Right atrium auricular region (tissue), 2 donors: ENCODE results near the gene TOM1L2. TPM values are rescaled to one million over a fixed set of nuclear protein-coding genes. Genes with fewer than 3 reads are reported as not detected.

Experiments
- DNase-seq: peaks from one replicate; pipeline ENCODE4 v3.0.0-alpha.2; 2019; ENCODE audit warnings: low spot score
- H3K27ac ChIP-seq, 2 donors: fragments of 200-600 bp; sonication (generic); 1 replicate in 1 of 2; 2 replicates in 1 of 2; pipeline ENCODE4 v1.5.1; 2016 to 2019
- H3K27me3 ChIP-seq, 2 donors: fragments of 200-600 bp; sonication (generic); one replicate each; pipeline versions ENCODE4 v1.5.1 to v1.6.0; 2017 to 2019
- H3K36me3 ChIP-seq: fragments of 200-600 bp; sonication (generic); one replicate; pipeline ENCODE4 v1.5.1; 2016
- H3K4me1 ChIP-seq, 2 donors: fragments of 200-600 bp; sonication (generic); one replicate each; pipeline versions ENCODE4 v1.5.1 to v1.6.0; 2017 to 2019
- H3K4me3 ChIP-seq, 2 donors: fragments of 200-600 bp; sonication (generic); 1 replicate in 1 of 2; 2 replicates in 1 of 2; pipeline ENCODE4 v1.5.1; 2017 to 2019; ENCODE audit warnings: mild to moderate bottlenecking in 1 of 2, moderate library complexity in 1 of 2
- H3K9me3 ChIP-seq, 2 donors: fragments of 200-600 bp; sonication (generic); one replicate each; pipeline ENCODE4 v1.5.1; 2019
- total RNA-seq, 2 donors: library from RNA; depleted of rRNA; stranded (reverse); fragments of >200 nt; gene quantifications; one replicate each; pipeline ENCODE4 v1.1.0, GENCODE V29; 2016
- TF ChIP-seq, protein P1 (sequence below), 2 donors: fragments of 200-600 bp; sonication (generic); IDR thresholded peaks; one replicate each; pipeline ENCODE4 v1.5.1; 2019; ENCODE audit warnings: antibody characterized with exemption in 2 of 2

Gene TOM1L2
- total RNA-seq, 2 donors from 2014 or later = 186 to 347 TPM

GRCh38 chr17:17814162-17815061 lies 157.8 kb downstream of the TOM1L2 start:
- Histone ChIP-seq H3K27ac (peak overlapping the region; percentile 68 to 70), H3K9me3 (no peaks in the 10 kb centered on the region), H3K27me3 (no peaks in the 10 kb centered on the region), H3K4me3 (no peak overlapping the region), H3K36me3 (peaks cover 49% of the 10 kb centered on the region), H3K4me1 (peaks cover 0 to 72% of the 10 kb centered on the region in 2 donors)
- TF ChIP-seq, protein P1, sequence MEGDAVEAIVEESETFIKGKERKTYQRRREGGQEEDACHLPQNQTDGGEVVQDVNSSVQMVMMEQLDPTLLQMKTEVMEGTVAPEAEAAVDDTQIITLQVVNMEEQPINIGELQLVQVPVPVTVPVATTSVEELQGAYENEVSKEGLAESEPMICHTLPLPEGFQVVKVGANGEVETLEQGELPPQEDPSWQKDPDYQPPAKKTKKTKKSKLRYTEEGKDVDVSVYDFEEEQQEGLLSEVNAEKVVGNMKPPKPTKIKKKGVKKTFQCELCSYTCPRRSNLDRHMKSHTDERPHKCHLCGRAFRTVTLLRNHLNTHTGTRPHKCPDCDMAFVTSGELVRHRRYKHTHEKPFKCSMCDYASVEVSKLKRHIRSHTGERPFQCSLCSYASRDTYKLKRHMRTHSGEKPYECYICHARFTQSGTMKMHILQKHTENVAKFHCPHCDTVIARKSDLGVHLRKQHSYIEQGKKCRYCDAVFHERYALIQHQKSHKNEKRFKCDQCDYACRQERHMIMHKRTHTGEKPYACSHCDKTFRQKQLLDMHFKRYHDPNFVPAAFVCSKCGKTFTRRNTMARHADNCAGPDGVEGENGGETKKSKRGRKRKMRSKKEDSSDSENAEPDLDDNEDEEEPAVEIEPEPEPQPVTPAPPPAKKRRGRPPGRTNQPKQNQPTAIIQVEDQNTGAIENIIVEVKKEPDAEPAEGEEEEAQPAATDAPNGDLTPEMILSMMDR (IDR thresholded peaks at IDR 0.05) = no peak
- no peak for DNase-seq

DNA sequence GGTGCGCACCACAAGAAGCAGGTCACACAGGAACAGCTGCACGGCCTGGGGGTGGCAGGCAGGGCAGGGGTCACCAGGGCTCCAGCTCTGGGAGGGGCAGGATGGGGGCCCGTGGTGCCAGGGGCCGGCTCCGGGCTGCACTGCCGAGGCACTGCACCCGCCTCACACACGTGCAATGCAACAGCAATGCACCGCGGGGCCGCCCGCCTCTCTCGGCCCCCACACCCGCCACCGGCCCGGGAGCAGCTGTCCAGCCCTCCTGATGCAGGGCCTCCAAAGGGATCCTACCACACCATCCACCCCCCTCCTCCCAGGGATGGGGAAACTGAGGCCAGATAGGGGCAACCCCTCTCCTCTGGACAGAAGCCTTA lies 158.5 kb downstream of the TOM1L2 start:
- no peak for DNase-seq
- TF ChIP-seq, protein P1 (IDR thresholded peaks at IDR 0.05) = no peak
- Histone ChIP-seq H3K36me3 (peaks cover 42% of the 10 kb centered on the region), H3K4me3 (no peak overlapping the region), H3K27me3 (no peaks in the 10 kb centered on the region), H3K4me1 (peaks cover 0 to 75% of the 10 kb centered on the region in 2 donors), H3K9me3 (no peaks in the 10 kb centered on the region), H3K27ac (peak overlapping the region in 1 of 2 donors; percentile 70)

DNA sequence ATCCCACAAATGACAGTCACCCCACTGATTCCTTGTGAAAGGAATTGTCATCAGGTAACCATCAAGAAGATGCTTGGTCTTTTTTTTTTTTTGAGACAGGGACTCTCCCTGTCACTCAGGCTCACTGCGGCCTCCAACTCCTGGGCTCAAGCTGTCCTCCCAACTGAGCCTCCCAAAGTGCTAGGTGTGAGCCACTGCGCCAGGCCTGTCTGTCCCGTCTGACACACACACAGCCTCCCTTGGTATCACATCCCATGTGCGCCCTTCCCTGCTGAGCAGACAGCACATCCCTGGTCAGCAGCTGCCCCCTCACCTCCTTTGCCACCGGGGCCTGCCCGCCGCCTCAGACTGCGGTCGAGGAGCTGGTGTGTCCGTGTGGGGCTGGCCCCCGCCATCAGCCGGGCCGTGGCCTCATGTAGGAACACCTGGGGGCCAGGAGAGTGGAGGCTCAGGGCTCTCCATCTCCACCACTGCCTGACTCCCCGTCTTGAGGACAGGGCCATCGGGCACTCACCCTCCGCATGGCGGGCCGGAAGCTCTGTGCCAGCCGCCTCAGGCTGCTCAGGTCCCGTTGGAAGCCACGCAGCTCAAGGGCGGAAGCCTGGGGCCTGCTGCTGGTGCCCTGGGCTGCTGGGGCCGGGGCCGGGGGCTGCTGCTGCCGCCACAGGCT lies 159.0 kb downstream of the TOM1L2 start:
- peaks cover 37% of the 10 kb centered on the region for H3K36me3 ChIP-seq
- H3K27ac ChIP-seq = no peak overlapping the region
- TF ChIP-seq, protein P1 (IDR thresholded peaks at IDR 0.05) = no peak
- DNase-seq = no peak
- no peaks in the 10 kb centered on the region for H3K9me3 ChIP-seq
- H3K27me3 ChIP-seq = no peaks in the 10 kb centered on the region
- no peak overlapping the region for H3K4me3 ChIP-seq
- H3K4me1 ChIP-seq = peaks cover 0 to 74% of the 10 kb centered on the region in 2 donors

- peaks cover 0 to 72% of the 10 kb centered on the region in 2 donors for H3K4me1 ChIP-seq
- peak overlapping the region in 1 of 2 donors; percentile 49 for H3K27ac ChIP-seq
These were observed 159.8 kb downstream of the TOM1L2 start for GRCh38 chr17:17812211-17813054.

More at GRCh38 chr17:17812211-17813054, 159.8 kb downstream of the TOM1L2 start:
- no peaks in the 10 kb centered on the region for H3K9me3 ChIP-seq
- peak; percentile 83 for DNase-seq
- no peak overlapping the region for H3K4me3 ChIP-seq
- TF ChIP-seq, protein P1 (IDR thresholded peaks at IDR 0.05) = peak; percentile 100
- H3K36me3 ChIP-seq = peaks cover 31% of the 10 kb centered on the region
- H3K27me3 ChIP-seq = no peaks in the 10 kb centered on the region
